Germinal center (tissue), 1 donor: ENCODE results near the gene ATP6V1D.
"Not testable (repeated sequence)": the region's sequence is repeated elsewhere in the genome, so short reads cannot be mapped to it uniquely, and the experiment has no call there.

Source experiments
- DNase-seq: peaks from one replicate; pipeline ENCODE4 v3.0.0; 2012; ENCODE audit warnings: mixed read lengths, low spot score

The ATP6V1D gene

GRCh38 chr14:67359775-67360469 lies at the start of gene ATP6V1D, which contains the start of gene EIF2S1:
TSS of gene ATP6V1D (minus strand) at chr14:67359804. CDS start at chr14:67359698, 106 bp downstream.
TSS of gene EIF2S1 (plus strand) at chr14:67360328. CDS start at chr14:67364768, 4,440 bp downstream.
- peak; percentile 97 for DNase-seq

- not testable (repeated sequence) for DNase-seq
Observed at GRCh38 chr14:67408122-67408801, 48.7 kb upstream of the ATP6V1D start.

DNA sequence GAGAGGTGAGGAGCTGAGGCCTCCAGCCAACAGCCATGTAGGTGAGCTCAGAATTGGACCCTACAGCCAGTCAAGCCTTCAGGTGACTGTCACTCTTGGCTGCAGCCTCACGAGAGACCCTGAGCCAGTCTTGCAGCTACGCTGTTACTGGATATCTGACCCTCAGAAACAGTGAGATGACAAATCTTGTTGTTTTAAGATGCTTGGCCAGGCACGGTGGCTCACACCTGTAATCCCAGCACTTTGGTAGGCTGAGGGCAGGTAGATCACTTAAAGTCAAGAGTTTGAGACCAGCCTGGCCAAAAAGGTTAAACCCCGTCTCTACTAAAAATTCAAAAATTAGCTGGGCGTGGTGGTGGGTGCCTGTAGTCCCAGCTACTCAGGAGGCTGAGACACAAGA lies 46.2 kb upstream of the ATP6V1D start:
- no peak for DNase-seq

DNA sequence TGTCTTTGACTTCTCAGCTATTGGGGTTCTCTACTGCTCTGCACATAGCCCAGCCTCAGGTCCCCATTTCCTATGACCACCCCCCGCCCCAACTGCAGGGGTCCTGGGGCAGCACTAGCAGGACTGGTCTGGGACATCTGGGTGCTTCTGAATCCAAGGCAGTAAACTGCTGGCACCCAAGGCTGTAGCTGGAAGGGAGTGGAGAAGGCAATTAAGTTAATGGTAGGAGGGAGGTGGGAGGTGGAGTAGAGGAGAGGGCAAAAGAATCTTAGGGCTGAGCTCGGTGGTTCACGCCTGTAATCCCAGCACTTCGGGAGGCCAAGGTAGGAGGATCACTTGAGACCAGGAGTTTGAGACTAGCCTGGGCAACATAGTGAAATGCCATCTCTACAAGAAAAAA lies 40.8 kb upstream of the ATP6V1D start:
- DNase-seq, result no peak

GRCh38 chr14:67397536-67397935 lies 37.9 kb upstream of the ATP6V1D start:
- DNase-seq, result no peak

GRCh38 chr14:67396381-67396970 lies 36.9 kb upstream of the ATP6V1D start:
- no peak for DNase-seq

DNA sequence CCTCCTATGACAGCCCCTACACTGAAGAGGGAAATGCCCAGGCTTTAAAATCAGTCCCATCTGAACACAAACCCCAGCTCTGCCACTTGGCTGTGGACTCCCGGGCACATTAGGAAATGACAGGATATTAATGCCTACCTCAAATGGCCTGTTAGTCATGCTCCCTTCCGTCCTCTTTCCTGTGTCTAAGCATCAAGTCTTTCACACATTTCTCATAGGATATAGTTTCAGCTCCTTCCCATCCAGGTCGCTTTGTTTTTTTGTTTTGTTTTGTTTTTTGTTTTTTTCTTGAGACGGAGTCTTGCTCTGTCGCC lies 36.2 kb upstream of the ATP6V1D start:
- DNase-seq, result no peak

DNA sequence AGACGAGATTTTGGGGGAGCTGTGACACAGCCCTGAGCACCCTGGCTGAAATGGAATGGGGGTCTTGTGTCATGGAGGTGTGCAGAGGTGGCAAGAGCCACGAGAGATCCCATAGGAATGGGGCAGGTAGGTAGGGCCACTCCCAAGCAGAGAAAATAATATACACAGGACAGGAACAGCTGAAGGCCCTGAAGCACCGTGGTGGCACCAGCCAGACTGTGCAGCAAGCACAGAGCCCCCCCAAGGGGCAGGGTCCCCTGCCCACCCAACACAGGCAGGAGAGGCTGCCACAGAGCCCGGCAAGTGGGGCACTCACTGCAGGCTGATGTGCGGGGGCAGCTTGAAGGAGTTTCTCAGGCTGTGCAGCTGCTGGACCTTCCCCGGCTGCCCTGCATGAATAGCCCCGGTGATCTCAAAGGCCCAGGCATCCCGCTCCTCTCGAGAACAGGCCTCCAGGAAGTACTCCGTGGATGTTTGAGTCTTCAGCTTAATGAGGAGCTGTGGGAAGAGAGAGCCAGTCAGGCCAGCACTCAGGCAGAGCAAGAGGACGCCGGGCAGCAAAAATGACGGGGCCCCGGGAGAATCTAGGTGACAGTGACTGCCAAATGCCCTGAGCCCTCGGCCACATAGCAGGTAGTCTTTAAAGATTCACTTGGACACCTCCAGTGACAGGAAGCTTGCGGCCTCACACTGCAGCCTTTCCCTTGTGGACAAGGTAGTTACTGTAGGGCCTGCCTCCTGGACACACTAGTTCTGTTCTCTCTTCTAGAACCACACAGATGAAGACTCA lies 35.7 kb upstream of the ATP6V1D start:
- DNase-seq, result no peak

DNA sequence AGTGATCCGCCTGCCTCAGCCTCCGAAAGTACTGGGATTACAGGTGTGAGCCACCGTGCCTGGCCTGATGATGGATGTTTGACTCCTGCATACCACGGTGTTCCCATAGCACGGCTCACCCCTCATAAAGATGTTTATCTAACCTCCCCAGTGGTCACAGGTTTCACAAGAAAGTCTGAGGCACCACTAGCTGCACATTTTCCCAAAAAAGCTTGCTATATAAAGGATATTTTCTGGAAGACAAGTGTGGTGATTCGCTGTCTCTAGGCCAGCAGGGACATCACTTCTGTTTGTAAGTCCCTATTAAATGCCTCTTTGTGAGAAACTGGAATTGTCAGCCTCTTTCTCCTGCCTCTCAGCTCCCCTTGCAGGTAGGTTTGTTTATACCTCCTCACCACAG lies 34.1 kb upstream of the ATP6V1D start:
- no peak for DNase-seq

- no peak for DNase-seq
Observed at GRCh38 chr14:67392800-67393199, 33.2 kb upstream of the ATP6V1D start.

DNA sequence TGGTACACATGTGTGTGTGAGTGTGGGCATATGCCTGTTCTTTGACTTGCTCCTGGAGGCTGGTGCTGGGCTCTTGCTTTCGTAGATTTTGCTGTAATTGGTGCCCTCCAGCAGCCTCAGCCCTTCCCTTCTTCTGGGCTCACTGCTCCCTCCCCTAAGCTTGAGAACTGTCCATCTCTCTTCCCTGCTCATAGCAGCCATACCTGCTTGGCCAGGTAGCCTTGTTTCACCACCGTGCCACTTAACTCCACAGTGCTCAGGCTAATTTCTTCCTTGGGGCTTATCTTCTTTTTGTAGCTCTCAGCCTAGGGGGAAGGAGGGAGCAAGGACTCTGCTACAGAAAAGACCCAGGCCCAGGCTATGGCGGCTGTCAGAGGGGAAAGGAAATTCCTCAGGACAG lies 32.5 kb upstream of the ATP6V1D start:
- DNase-seq, result no peak

DNA sequence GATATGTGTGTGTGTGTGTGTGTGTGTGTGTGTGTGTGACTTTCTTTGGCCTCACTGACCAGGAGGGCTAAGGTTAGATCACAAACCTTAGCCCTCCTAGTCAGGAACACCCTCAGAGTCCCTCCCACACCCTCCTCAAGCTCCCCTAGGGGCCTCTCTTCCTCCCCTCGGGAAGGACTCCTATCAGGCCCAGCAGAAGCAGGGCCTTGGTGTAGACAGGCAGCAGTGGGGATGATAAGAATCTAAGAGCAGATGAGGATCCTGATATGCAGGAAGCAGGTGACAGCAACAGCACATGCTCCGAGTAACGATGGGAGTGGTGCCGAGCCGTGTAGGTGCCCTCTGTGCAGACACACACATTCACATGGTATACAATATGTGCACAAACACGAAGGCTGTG lies 31.7 kb upstream of the ATP6V1D start:
- DNase-seq, result no peak

DNA sequence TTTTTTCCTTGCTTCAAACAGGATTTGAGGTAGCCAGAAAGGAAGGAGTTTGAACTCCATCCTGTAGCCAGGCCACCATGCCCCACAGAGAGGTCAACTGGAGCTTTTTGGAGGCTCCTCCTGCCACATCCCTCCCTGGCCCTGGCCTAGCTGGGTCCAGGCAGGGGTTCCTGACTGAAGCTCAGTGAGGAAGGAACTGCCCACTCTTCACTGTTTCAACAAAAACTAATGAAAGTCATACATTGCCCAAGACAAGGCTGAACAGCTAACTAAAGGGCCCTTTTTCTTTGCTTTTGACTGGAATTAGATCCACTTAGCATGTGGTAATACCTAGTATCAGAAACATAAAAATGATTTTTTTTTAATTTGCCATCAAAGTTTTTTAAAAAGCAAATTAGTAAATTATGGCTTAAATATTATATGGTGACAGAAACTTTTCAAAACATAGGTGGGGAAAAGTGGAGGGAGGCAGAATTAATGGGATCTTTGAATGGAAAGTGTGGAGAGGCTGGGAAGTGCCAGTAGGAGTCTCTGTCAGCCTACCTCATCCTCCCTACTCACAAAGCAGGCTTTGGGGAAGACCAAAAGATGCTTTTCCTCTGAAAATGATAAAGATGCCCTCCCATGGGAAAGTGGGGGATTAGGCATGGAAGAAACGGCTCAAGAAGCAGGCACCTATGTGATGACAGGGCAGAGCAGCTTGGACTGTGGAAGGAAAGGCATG lies 30.4 kb upstream of the ATP6V1D start:
- no peak for DNase-seq

- DNase-seq, result no peak
Observed at GRCh38 chr14:67389275-67389674, 29.7 kb upstream of the ATP6V1D start.

- no peak for DNase-seq
Observed at GRCh38 chr14:67387195-67387594, 27.6 kb upstream of the ATP6V1D start.

DNA sequence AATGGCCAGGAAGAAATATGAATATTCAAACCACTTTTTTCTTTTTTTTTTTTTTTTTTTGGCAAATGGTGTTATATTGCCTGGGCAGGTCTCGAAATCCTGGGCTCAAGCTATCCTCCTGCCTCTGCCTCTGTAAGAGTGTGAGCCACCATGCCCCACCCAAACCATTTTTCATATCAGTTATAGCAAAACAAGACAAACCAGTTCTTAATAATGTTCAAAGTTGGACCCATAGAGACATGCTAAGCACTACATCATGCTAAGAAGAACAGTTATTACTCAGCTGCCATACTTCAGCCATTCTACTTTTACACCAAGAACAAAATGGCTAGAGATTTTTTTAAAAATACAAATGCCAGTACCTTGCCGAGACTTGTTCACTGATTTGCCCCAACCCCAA lies 26.0 kb upstream of the ATP6V1D start:
- no peak for DNase-seq

DNA sequence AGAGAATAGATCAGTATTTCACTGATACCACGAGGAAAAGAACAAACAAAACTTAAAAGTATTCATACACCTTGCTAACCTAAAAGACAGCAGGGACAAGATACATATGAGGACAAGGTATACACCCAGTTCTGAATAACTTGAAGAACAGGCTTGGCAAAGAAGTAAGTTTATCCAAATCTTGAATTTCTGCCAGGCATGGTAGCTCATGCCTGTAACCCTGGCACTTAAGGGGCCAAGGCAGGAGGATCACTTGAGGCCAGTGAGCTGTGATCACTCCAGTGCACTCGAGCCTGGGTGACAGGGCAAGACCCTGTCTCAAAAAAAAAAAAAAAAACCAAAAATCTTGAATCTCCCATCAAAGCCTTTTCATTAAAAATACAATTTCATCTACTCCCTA lies 25.5 kb upstream of the ATP6V1D start:
- DNase-seq, result no peak

DNA sequence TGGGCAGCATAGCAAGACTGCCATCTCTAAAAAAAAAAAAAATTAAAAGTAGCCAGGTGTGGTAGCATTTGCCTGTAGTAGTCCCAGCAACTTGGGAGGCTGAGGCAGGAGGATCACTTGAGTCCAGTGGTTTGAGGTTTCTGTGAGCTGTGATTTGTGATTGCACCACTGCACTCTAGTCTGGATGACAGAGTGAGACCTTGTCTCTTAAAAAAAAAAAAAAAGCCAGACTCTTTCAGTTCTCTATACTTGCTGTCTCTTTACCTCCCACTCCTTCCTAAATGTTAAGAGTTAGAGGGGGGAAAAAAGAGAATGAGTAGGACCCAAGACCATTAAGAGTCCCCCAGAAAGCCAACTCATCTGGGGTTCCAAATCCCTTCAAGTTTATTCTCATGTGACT lies 18.3 kb upstream of the ATP6V1D start:
- no peak for DNase-seq

- no peak for DNase-seq
Observed at GRCh38 chr14:67373347-67373746, 13.7 kb upstream of the ATP6V1D start.

GRCh38 chr14:67372833-67373232 lies 13.2 kb upstream of the ATP6V1D start:
- DNase-seq, result no peak

DNA sequence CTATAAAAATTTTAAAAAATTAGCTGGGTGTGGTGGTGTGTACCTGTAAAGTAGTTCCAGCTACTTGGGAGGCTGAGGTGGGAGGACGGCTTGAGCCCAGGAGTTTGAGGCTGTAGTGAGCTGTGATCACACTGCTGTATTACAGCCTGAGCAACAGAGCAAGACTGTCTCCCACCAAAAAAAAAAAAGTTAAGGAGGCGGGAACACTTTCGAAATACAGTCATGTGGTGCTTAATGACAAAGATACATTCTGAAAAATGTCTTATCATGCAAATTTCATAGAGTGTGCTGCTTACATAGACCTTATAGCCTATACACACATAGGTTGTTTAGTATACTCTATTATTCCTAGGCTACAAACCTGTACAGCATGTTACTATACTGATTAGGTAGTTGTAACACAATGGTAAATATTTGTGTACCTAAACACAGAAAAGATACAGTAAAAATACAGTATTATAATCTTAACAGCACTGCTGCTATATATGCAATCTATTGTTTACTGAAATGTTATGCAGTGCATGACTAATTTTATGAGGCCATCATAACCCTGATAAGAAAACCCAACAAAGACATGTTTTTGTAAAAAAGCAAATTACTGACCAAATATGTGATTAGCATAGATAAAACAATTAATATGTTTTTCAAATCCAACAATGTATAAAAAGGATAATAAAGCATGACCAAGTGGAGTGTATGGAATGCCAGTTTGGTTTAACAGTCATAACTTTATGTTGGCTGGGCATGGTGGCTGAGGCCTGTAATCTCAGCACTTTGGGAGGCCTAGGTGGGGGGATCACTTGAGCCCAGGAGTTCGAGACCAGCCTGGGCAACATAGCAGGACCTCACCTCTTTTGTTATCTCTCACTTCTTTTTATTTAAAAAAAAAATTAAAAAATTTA lies 11.9 kb upstream of the ATP6V1D start:
- DNase-seq, result no peak
